CD4-positive, alpha-beta T cell (primary cell): Measurements from ENCODE around the gene DENND1B. TPM values are rescaled to one million over a fixed set of nuclear protein-coding genes. Genes with fewer than 3 reads are reported as not detected.

Experiments used
- ATAC-seq: fragments of 200-7000 bp; cut with Tn5 transposase; one replicate; pipeline ENCODE4 v1.10.0; 2022; ENCODE audit warnings: mild to moderate bottlenecking; ENCODE audit not compliant: poor library complexity
- CTCF ChIA-PET: fragments of 350-600 bp; sonication (Branson Sonifier 250); formaldehyde crosslinking; loops from one replicate; lab custom pipeline; 2021; ENCODE audit warnings: antibody characterized with exemption, inconsistent platforms; lab: Charles Lee
- POLR2A ChIA-PET: fragments of 350-600 bp; sonication (Branson Sonifier 250); formaldehyde crosslinking; loops from one replicate; lab custom pipeline; 2021; ENCODE audit warnings: antibody characterized with exemption, inconsistent platforms; lab: Charles Lee
- DNase-seq, 14 experiments: peaks; one replicate each; pipeline ENCODE4 v3.0.0-alpha.2; 2013 to 2020; ENCODE audit warnings: mixed read lengths in 2 of 14
- H3K27ac ChIP-seq, 2 donors: one replicate each; pipeline versions ENCODE4 v1.5.1 to v1.7.0; 2013; ENCODE audit warnings: low read length in 2 of 2, low read depth in 1 of 2, mild to moderate bottlenecking in 1 of 2
- H3K27me3 ChIP-seq, 2 experiments: 1 replicate in 1 of 2; 2 replicates in 1 of 2; pipeline versions ENCODE4 v1.6.1 to v1.7.0; 2013; ENCODE audit warnings: low read length in 2 of 2, control low read depth in 1 of 2, mild to moderate bottlenecking in 1 of 2, moderate library complexity in 1 of 2; ENCODE audit not compliant: insufficient read depth in 2 of 2, control insufficient read depth in 1 of 2
- H3K36me3 ChIP-seq: one replicate; pipeline ENCODE4 v1.6.1; 2013; ENCODE audit warnings: low read length, control low read depth; ENCODE audit not compliant: insufficient read depth
- H3K4me1 ChIP-seq: one replicate; pipeline ENCODE4 v1.6.1; 2013; ENCODE audit warnings: low read length, control low read depth; ENCODE audit not compliant: insufficient read depth
- H3K4me3 ChIP-seq: one replicate; pipeline ENCODE4 v1.5.1; 2013; ENCODE audit warnings: mild to moderate bottlenecking, low read length, moderate library complexity
- H3K9me3 ChIP-seq, 2 experiments: 1 replicate in 1 of 2; 2 replicates in 1 of 2; pipeline versions ENCODE4 v1.6.1 to v1.7.0; 2013; ENCODE audit warnings: low read length in 2 of 2, mild to moderate bottlenecking in 2 of 2, control low read depth in 1 of 2, moderate library complexity in 1 of 2; ENCODE audit not compliant: control insufficient read depth in 1 of 2, insufficient read depth in 1 of 2
- H3K27ac Mint-ChIP-seq: one replicate; pipeline ENCODE4 v1.8.0; 2020; ENCODE audit warnings: mixed read lengths
- H3K27me3 Mint-ChIP-seq: one replicate; pipeline ENCODE4 v1.8.0; 2021; ENCODE audit warnings: mixed read lengths
- H3K36me3 Mint-ChIP-seq: one replicate; pipeline ENCODE4 v1.8.0; 2021; ENCODE audit warnings: low read depth, mixed read lengths
- H3K4me1 Mint-ChIP-seq: one replicate; pipeline ENCODE4 v1.8.0; 2021; ENCODE audit warnings: low read depth, mixed read lengths
- H3K4me3 Mint-ChIP-seq: one replicate; pipeline ENCODE4 v1.8.0; 2020; ENCODE audit warnings: mild to moderate bottlenecking, mixed read lengths
- H3K9me3 Mint-ChIP-seq: one replicate; pipeline ENCODE4 v1.8.0; 2020; ENCODE audit warnings: mixed read lengths
- CTCF ChIP-seq: fragments of 200-600 bp; IDR thresholded peaks from one replicate; pipeline ENCODE4 v1.8.0; 2022; ENCODE audit warnings: antibody characterized with exemption, mild to moderate bottlenecking
- intact Hi-C, 2 experiments: fragments of 100-400 bp; cut with DNase I in 1 of 2; cut with micrococcal nuclease in 1 of 2; formaldehyde crosslinking; loops; one replicate each; pipeline versions ENCODE4 v1.15.1 to v1.9.0; 2023 to 2025; cut with DNase I, micrococcal nuclease
- total RNA-seq, 174 experiments: library from RNA in 2 of 174; stranded (reverse) in 2 of 174; gene quantifications; one replicate each; pipeline ENCODE4 v1.2.3 and lab custom pipeline; 2021 to 2026

The DENND1B gene
- total RNA-seq, 2 experiments from 2014 or later, result 23.9 to 26.5 TPM

- Histone ChIP-seq H3K4me3 (no peak overlapping the region), H3K27ac (no peak overlapping the region), H3K4me1 (peaks cover 4% of the 10 kb centered on the region), H3K27me3 (no peaks in the 10 kb centered on the region), H3K36me3 (peaks cover 3% of the 10 kb centered on the region), H3K9me3 (peaks cover 0 to 4% of the 10 kb centered on the region in 2 experiments)
- no peak for TF ChIP-seq CTCF
- CTCF ChIA-PET, result no interaction called here
- H3K27ac Mint-ChIP-seq, result no peak overlapping the region
- peaks cover 61% of the 10 kb centered on the region for H3K4me1 Mint-ChIP-seq
- POLR2A ChIA-PET, result no interaction called here
- H3K36me3 Mint-ChIP-seq, result peaks cover 47% of the 10 kb centered on the region
- DNase-seq, result no peak
- intact Hi-C loops, result no loop called here
- H3K9me3 Mint-ChIP-seq, result no peaks in the 10 kb centered on the region
- H3K4me3 Mint-ChIP-seq, result no peak overlapping the region
- no peaks in the 10 kb centered on the region for H3K27me3 Mint-ChIP-seq
- no peak for ATAC-seq
Measured at GRCh38 chr1:197750366-197750765, 24.9 kb downstream of the DENND1B start.

GRCh38 chr1:197745911-197746310 is 29.4 kb downstream of the DENND1B start:
- ATAC-seq (no peak), DNase-seq (no peak)
- POLR2A ChIA-PET, result no interaction called here
- no peaks in the 10 kb centered on the region for H3K9me3 Mint-ChIP-seq
- CTCF ChIA-PET, result no interaction called here
- H3K36me3 Mint-ChIP-seq, result peaks cover 26% of the 10 kb centered on the region
- peaks cover 90% of the 10 kb centered on the region for H3K4me1 Mint-ChIP-seq
- H3K27ac Mint-ChIP-seq, result no peak overlapping the region
- H3K4me3 Mint-ChIP-seq, result no peak overlapping the region
- peaks cover 3% of the 10 kb centered on the region for H3K36me3 ChIP-seq
- H3K4me1 ChIP-seq, result peaks cover 4% of the 10 kb centered on the region
- H3K4me3 ChIP-seq, result no peak overlapping the region
- no peaks in the 10 kb centered on the region for H3K27me3 ChIP-seq
- no peak for TF ChIP-seq CTCF
- no peak overlapping the region for H3K27ac ChIP-seq
- intact Hi-C loops, result loop anchor here in 1 of 2 experiments (5.0 kb wide), 1 partner anchor 41 kb away; no protein-coding TSS in a partner anchor
- no peaks in the 10 kb centered on the region for H3K27me3 Mint-ChIP-seq
- H3K9me3 ChIP-seq, result no peaks in the 10 kb centered on the region

- Histone ChIP-seq H3K4me1 (peaks cover 4% of the 10 kb centered on the region), H3K36me3 (peaks cover 3% of the 10 kb centered on the region), H3K27ac (no peak overlapping the region), H3K9me3 (no peaks in the 10 kb centered on the region), H3K4me3 (no peak overlapping the region), H3K27me3 (no peaks in the 10 kb centered on the region)
- Mint-ChIP-seq H3K4me1 (peaks cover 89% of the 10 kb centered on the region), H3K27me3 (no peaks in the 10 kb centered on the region), H3K9me3 (no peaks in the 10 kb centered on the region), H3K27ac (no peak overlapping the region), H3K4me3 (no peak overlapping the region), H3K36me3 (peaks cover 19% of the 10 kb centered on the region)
- ChIA-PET POLR2A (no interaction called here), CTCF (interaction anchor here (0.7 kb wide), 1 partner anchor 35 kb away, joined by 3 read pairs; no protein-coding TSS in a partner anchor)
- intact Hi-C loops, result loop anchor here in 1 of 2 experiments (5.0 kb wide), 1 partner anchor 42 kb away; no protein-coding TSS in a partner anchor
- DNase-seq, result no peak
- no peak for TF ChIP-seq CTCF
- ATAC-seq, result no peak
Measured at GRCh38 chr1:197744979-197745378, 30.3 kb downstream of the DENND1B start.
